GM18870 (cell line): ENCODE measurements around the gene TAS1R1.

ENCODE experiments used
- ATAC-seq: cut with Tn5 transposase; IDR thresholded peaks from one replicate; pipeline ENCODE4 v1.9.1; 2021; ENCODE audit warnings: moderate library complexity; ENCODE audit not compliant: unreplicated experiment

TAS1R1 gene

DNA sequence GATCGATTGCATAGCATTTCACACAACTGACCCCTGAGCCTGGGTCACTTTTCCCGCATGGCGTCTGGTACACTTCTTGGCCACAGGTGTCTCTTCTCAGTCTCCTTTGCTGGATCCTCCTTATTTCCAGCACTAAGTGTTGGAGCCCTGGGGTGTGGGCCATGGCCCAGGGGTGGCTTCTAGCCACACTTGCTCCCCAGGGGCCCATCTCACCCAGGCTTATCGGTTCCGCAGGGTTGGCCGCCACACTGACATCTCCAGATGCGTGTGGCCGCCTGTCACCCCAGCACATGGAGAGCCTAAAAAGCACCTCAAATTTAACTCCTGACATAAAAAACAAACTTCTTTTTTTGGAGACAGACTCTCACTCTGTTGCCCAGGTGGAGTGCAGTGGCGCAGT, 71.9 kb downstream of the TAS1R1 start:
- ATAC-seq: no peak

DNA sequence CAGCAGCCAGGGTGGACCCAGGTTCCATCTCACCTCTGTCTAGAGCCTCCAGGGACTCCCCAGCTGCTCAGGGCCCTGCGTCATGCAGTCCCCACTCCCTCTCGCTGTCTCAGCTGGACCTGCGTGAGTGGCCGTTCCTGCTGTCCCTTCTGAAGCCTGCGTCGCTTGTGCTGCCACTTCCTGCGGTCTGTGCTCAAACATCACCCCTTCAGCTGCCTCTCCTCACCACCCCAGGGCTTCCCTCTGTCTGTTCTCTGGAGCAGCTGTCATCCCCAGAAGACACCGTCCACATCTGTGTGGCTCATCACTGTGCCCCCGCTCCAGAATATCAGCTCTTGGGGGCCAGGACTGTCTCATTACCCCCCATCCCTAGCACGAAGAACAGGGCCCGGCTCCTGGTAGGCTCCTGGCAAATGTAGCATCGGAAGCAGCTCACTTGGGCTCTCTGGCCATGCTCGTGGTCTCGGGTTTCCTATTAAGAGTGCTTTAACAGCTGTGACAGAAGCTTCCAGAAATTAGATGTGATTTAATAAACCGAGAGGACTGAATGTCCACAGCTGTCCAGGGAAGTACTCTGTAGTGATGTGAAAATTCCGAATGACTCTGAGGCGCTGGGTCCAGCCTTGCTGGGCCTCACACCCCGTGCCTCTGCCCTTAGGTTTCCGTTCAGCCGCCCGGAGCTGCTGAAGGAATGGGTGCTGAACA, 72.9 kb downstream of the TAS1R1 start:
- ATAC-seq: no peak

DNA sequence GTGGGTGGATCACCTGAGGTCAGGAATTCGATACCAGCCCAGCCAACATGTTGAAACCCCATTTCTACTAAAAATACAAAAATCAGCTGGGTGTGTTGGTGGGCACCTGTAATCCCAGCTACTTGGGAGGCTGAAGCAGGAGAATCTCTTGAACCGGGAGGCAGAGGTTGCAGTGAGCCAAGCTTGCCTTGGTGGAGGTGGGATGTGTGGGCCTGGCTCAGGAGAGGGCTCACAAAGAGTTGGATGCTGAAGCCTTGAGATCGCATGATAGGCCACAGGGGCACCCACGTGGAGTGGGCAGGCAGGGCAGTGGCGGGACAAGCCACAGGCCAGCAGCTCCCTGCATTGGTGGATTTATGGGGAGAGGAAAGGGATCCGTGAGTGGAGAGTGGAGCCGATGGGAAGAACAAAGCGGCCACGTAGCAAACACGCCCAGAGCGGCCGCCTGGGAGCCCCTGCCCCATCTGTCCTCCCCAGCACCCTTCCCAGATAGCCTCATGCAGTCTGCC, 73.9 kb downstream of the TAS1R1 start:
- ATAC-seq: no peak
